HCT116 (cell line): ENCODE measurements around the gene SLC18A2. TPM values are rescaled to one million over a fixed set of nuclear protein-coding genes. Genes with fewer than 3 reads are reported as not detected.

ENCODE experiments used
- ATAC-seq: fragments of 200-7000 bp; cut with Tn5 transposase; 2 replicates; pipeline ENCODE4 v1.9.1; 2020; ENCODE audit warnings: mild to moderate bottlenecking, moderate library complexity
- BruUV-seq: library from RNA; stranded (reverse); fragments of 400-500 nt; replicated peaks from 2 replicates; lab custom pipeline; 2021; lab: Mats Ljungman, UMichigan
- CTCF ChIA-PET: fragments of 300-600 bp; sonication (Branson Sonifier 250); formaldehyde crosslinking; loops from one replicate; lab custom pipeline; 2021; ENCODE audit warnings: antibody characterized with exemption; lab: Charles Lee
- POLR2A ChIA-PET: fragments of 300-600, 350-600 bp; sonication (Branson Sonifier 250); formaldehyde crosslinking; loops from one replicate; lab custom pipeline; 2021; ENCODE audit warnings: antibody characterized with exemption; lab: Charles Lee
- RAD21 ChIA-PET, 2 experiments: fragments of 300-600 bp; sonication (Branson Sonifier 250); formaldehyde crosslinking; loops; one replicate each; lab custom pipeline; 2023; ENCODE audit warnings: low total read pairs in 2 of 2; ENCODE audit not compliant: uncharacterized antibody in 2 of 2, unreplicated experiment in 2 of 2, low non-redundant PET in 1 of 2; lab: Charles Lee
- DNase-seq: peaks from one replicate; pipeline ENCODE4 v3.0.0-alpha.2; 2010; ENCODE audit warnings: low read depth, low spot score
- H2AFZ ChIP-seq: fragments of 200-600 bp; shearing (Covaris generic), sonication (generic); 2 replicates; pipeline ENCODE4 v1.6.1; 2017; ENCODE audit warnings: low read depth, mixed run types, mixed read lengths, antibody characterized with exemption, low read length; ENCODE audit not compliant: poor library complexity, severe bottlenecking
- H3K27ac ChIP-seq: 2 replicates; pipeline ENCODE4 v1.5.1; 2012; ENCODE audit warnings: low read depth, low read length
- H3K27me3 ChIP-seq: fragments of 200-600 bp; sonication (generic); 2 replicates; pipeline ENCODE4 v1.6.1; 2016; ENCODE audit warnings: mixed run types, low read length, mixed read lengths; ENCODE audit not compliant: insufficient read depth
- H3K36me3 ChIP-seq, 2 experiments: fragments of 200-500 bp in 1 of 2; fragments of 200-600 bp in 1 of 2; sonication (Bioruptor generic) in 1 of 2; sonication (generic) in 1 of 2; 2 replicates each; pipeline versions ENCODE4 v1.5.1 to v1.6.1; 2014 to 2016; ENCODE audit warnings: low read length in 2 of 2, inconsistent platforms in 1 of 2, mixed read lengths in 1 of 2, mixed run types in 1 of 2; ENCODE audit not compliant: insufficient read depth in 2 of 2, control insufficient read depth in 1 of 2
- H3K4me1 ChIP-seq, 2 experiments: fragments of 200-600 bp in 1 of 2; sonication (generic) in 1 of 2; 2 replicates each; pipeline versions ENCODE4 v1.5.1 to v1.6.1; 2012 to 2017; ENCODE audit warnings: low read length in 2 of 2, inconsistent platforms in 1 of 2, mild to moderate bottlenecking in 1 of 2, mixed read lengths in 1 of 2, mixed run types in 1 of 2, moderate library complexity in 1 of 2; ENCODE audit not compliant: insufficient read depth in 2 of 2, control insufficient read depth in 1 of 2
- H3K4me2 ChIP-seq: fragments of 200-600 bp; sonication (generic); 2 replicates; pipeline ENCODE4 v1.6.1; 2017; ENCODE audit warnings: mixed run types, low read length, mixed read lengths
- H3K4me3 ChIP-seq, 2 experiments: fragments of 200-600 bp in 1 of 2; sonication (generic) in 1 of 2; replicated peaks in 1 of 2; 2 replicates each; pipeline ENCODE4 v1.5.1; 2011 to 2016; ENCODE audit warnings: low read length in 2 of 2, control low read depth in 1 of 2, low read depth in 1 of 2, mild to moderate bottlenecking in 1 of 2, mixed read lengths in 1 of 2, mixed run types in 1 of 2
- H3K79me2 ChIP-seq: fragments of 200-600 bp; sonication (generic); 2 replicates; pipeline ENCODE4 v1.6.1; 2017; ENCODE audit warnings: mild to moderate bottlenecking, mixed run types, low read length, moderate library complexity, mixed read lengths; ENCODE audit not compliant: insufficient read depth
- H3K9ac ChIP-seq: fragments of 200-600 bp; sonication (generic); 2 replicates; pipeline ENCODE4 v1.6.1; 2016; ENCODE audit warnings: low read length, mixed read lengths
- H3K9me2 ChIP-seq: fragments of 200-600 bp; sonication (generic), shearing (Covaris generic); 2 replicates; pipeline ENCODE4 v1.6.1; 2017; ENCODE audit warnings: mixed run types, mild to moderate bottlenecking, moderate library complexity; ENCODE audit not compliant: insufficient read depth
- H3K9me3 ChIP-seq, 2 experiments: fragments of 200-500 bp in 1 of 2; fragments of 200-600 bp in 1 of 2; sonication (Bioruptor generic) in 1 of 2; sonication (generic) in 1 of 2; 2 replicates each; pipeline ENCODE4 v1.6.1; 2014 to 2017; ENCODE audit warnings: low read length in 2 of 2, mixed read lengths in 2 of 2, inconsistent platforms in 1 of 2, low read depth in 1 of 2, mild to moderate bottlenecking in 1 of 2, mixed run types in 1 of 2, moderate library complexity in 1 of 2; ENCODE audit not compliant: control insufficient read depth in 1 of 2, insufficient read depth in 1 of 2
- H4K20me1 ChIP-seq: fragments of 200-600 bp; sonication (generic), shearing (Covaris generic); 2 replicates; pipeline ENCODE4 v1.6.1; 2017; ENCODE audit warnings: mixed run types, mild to moderate bottlenecking, moderate library complexity; ENCODE audit not compliant: insufficient read depth
- CBX3 ChIP-seq: IDR thresholded peaks from 2 replicates; pipeline ENCODE4 v1.6.1; 2012; ENCODE audit warnings: low read depth
- ELF1 ChIP-seq: IDR thresholded peaks from 2 replicates; pipeline ENCODE4 v1.6.1; 2012; ENCODE audit warnings: low read depth, borderline replicate concordance
- EZH2phosphoT487 ChIP-seq: fragments of 200-600 bp; IDR thresholded peaks from 2 replicates; pipeline ENCODE4 v1.6.1; 2018; ENCODE audit warnings: antibody characterized with exemption, borderline replicate concordance
- intact Hi-C: fragments of 100-400 bp; cut with micrococcal nuclease; formaldehyde crosslinking; loops from 2 replicates; pipeline ENCODE4 v1.10.0; 2022
- total RNA-seq: library from RNA; stranded (reverse); gene quantifications from one replicate; pipeline ENCODE4 v1.2.1, GENCODE V29; 2021; ENCODE audit not compliant: unreplicated experiment

Gene SLC18A2
- total RNA-seq, 1 experiment from 2014 or later, result not detected

- BruUV-seq, result no TSS peak
- Histone ChIP-seq H3K36me3 (no peaks in the 10 kb centered on the region), H4K20me1 (no peaks in the 10 kb centered on the region), H3K27ac (no peak overlapping the region), H3K79me2 (no peaks in the 10 kb centered on the region), H3K9ac (no peak overlapping the region), H3K4me2 (no peak overlapping the region), H3K4me1 (peaks cover 0 to 11% of the 10 kb centered on the region in 2 experiments; a peak in 1 of 4 replicates), H3K4me3 (no peak overlapping the region), H3K9me3 (no peaks in the 10 kb centered on the region), H3K27me3 (peaks cover 11% of the 10 kb centered on the region; the same call in 1 of the 2 replicates), H3K9me2 (no peaks in the 10 kb centered on the region), H2AFZ (no peak overlapping the region)
- intact Hi-C loops, result no loop called here
- ChIA-PET POLR2A (interaction anchor here (1.7 kb wide), 1 partner anchor 10 kb away, joined by 4 read pairs; no protein-coding TSS in a partner anchor), CTCF (interaction anchor here (1.0 to 1.3 kb wide), 2 partner anchors 11 to 266 kb away, joined by 3 read pairs; no protein-coding TSS in a partner anchor), RAD21 (no interaction called here)
- no peak for ATAC-seq
- DNase-seq, result no peak
- TF ChIP-seq CBX3 (0 out of 2 replicates have a peak, but pooled peaks have one; percentile 30), EZH2phosphoT487 (no peak)
Observed at GRCh38 chr10:117212176-117212575, 28.7 kb upstream of the SLC18A2 start.

GRCh38 chr10:117214401-117214800 lies 26.5 kb upstream of the SLC18A2 start:
- Histone ChIP-seq H2AFZ (no peak overlapping the region), H4K20me1 (no peaks in the 10 kb centered on the region), H3K27me3 (peaks cover 11% of the 10 kb centered on the region; the same call in 1 of the 2 replicates), H3K9me2 (no peaks in the 10 kb centered on the region), H3K27ac (no peak overlapping the region), H3K9me3 (no peaks in the 10 kb centered on the region), H3K4me1 (peaks cover 0 to 11% of the 10 kb centered on the region in 2 experiments; a peak in 1 of 4 replicates), H3K4me2 (no peak overlapping the region), H3K4me3 (no peak overlapping the region), H3K9ac (no peak overlapping the region), H3K79me2 (no peaks in the 10 kb centered on the region), H3K36me3 (no peaks in the 10 kb centered on the region)
- DNase-seq (no peak), ATAC-seq (no peak)
- ChIA-PET POLR2A (no interaction called here), RAD21 (no interaction called here), CTCF (interaction anchor here (5.0 kb wide), 1 partner anchor 105 kb away, joined by 120 read pairs; no protein-coding TSS in a partner anchor)
- BruUV-seq, result no TSS peak
- no peak for TF ChIP-seq ELF1
- intact Hi-C loops, result no loop called here
